Measurements from ENCODE around the gene LRRC23. TPM values are rescaled to one million over a fixed set of nuclear protein-coding genes. Genes with fewer than 3 reads are reported as not detected.

The LRRC23 gene
- total and polyA plus RNA-seq, 2 of the 4 experiments (the other 2 are of a cell fraction): 11.1 to 11.4 TPM

GRCh38 chr12:6871052-6871957 lies 33.3 kb upstream of the LRRC23 start:
- Histone ChIP-seq H3K27ac (ENCODE audit: insufficient read depth, low read length) (no peak overlapping the region), H3K23ac (ENCODE audit: low read depth, low read length) (peak overlapping the region; percentile 33), H3K4me2 (ENCODE audit: low read depth, low read length) (peak overlapping the region; percentile 88), H2BK15ac (ENCODE audit: low read depth, low read length) (no peak overlapping the region), H2AFZ (replicated peaks; ENCODE audit: low read length, poor library complexity) (peak overlapping the region; percentile 1), H3K56ac (ENCODE audit: extremely low read depth, insufficient read depth, low read length) (no peak overlapping the region), H2BK120ac (ENCODE audit: low read depth, low read length) (no peak overlapping the region), H4K91ac (ENCODE audit: insufficient read depth, low read depth, low read length) (no peak overlapping the region), H4K20me1 (ENCODE audit: insufficient read depth, low read length) (peaks cover 51% of the 10 kb centered on the region), H3K79me1 (ENCODE audit: low read depth in 1 of 2, low read length in 2 of 2) (peaks cover 32 to 69% of the 10 kb centered on the region in 2 experiments), H3K9me1 (ENCODE audit: insufficient read depth, low read length) (0 out of 2 replicates have a peak, but pooled peaks cover 3% of the 10 kb centered on the region), H3K14ac (replicated peaks; ENCODE audit: low read depth, low read length) (peak overlapping the region; percentile 38; the same call in 1 of the 2 replicates), H3K4ac (ENCODE audit: low read depth, low read length) (peak overlapping the region; percentile 11; the same call in 1 of the 2 replicates), H3K4me3 (ENCODE audit: insufficient read depth, low read depth, low read length) (no peak overlapping the region), H3K9me3 (ENCODE audit: control insufficient read depth, insufficient read depth, low read length) (no peaks in the 10 kb centered on the region), H2BK5ac (ENCODE audit: low read depth, low read length, poor library complexity, severe bottlenecking) (no peak overlapping the region), H2BK20ac (ENCODE audit: low read depth, low read length) (no peak overlapping the region), H3K4me1 (ENCODE audit: control insufficient read depth, insufficient read depth, low read length) (peaks cover 19% of the 10 kb centered on the region), H4K8ac (ENCODE audit: low read depth in 2 of 2, low read length in 2 of 2) (0 out of 4 replicates have a peak overlapping the region, but pooled peaks have one; percentile 0 to 30), H3K18ac (ENCODE audit: low read depth, low read length) (no peak overlapping the region), H4K5ac (ENCODE audit: low read depth, low read length) (no peak overlapping the region), H3K9ac (ENCODE audit: low read depth, low read length) (peak overlapping the region; percentile 19; the same call in 1 of the 2 replicates), H2AK5ac (ENCODE audit: low read depth, low read length) (peak overlapping the region; percentile 3; the same call in 1 of the 2 replicates), H3K36me3 (ENCODE audit: control insufficient read depth, insufficient read depth, low read length) (peaks cover 34% of the 10 kb centered on the region), H3K27me3 (ENCODE audit: control insufficient read depth, insufficient read depth, low read length) (no peaks in the 10 kb centered on the region), H2AK9ac (replicated peaks; ENCODE audit: low read depth, low read length, poor library complexity) (peak overlapping the region; percentile 81)
- no TSS peak for BruUV-seq (replicated peaks)
- ChIA-PET CTCF (interaction anchor here (1.4 to 3.0 kb wide), 3 partner anchors 10 to 20 kb away, joined by 5 to 17 read pairs (median 8); no protein-coding TSS in a partner anchor), POLR2A (ENCODE audit: unreplicated experiment) (interaction anchor here (1.9 kb wide), 1 partner anchor 20 kb away, joined by 12 read pairs; no protein-coding TSS in a partner anchor)
- dilution Hi-C loops (cut with HindIII; ENCODE audit: low sequenced_read_pairs, unreplicated experiment) (no loop called here), in situ Hi-C loops (cut with MboI; ENCODE audit: low sequenced_read_pairs) (no loop called here), intact Hi-C loops (cut with micrococcal nuclease) (loop anchor here (5.0 kb wide), 1 partner anchor 241 kb away; no protein-coding TSS in a partner anchor)
- DNase-seq (no peak), ATAC-seq (ENCODE audit: low read depth) (no peak)
- WGBS, 2 experiments (ENCODE audit: extremely low coverage in 2 of 2, insufficient read length in 1 of 2): 100% methylated on average over 1 of the region's 12 CpGs; no CpG with 5 or more reads in 1 of the 2 experiments
- TF ChIP-seq CHD1 (IDR thresholded peaks at IDR 0.05; ENCODE audit: low read depth, low read length) (no peak), RCOR1 (IDR thresholded peaks at IDR 0.05; ENCODE audit: insufficient replicate concordance, low read length) (no peak), NFE2L2 (IDR thresholded peaks at IDR 0.05; ENCODE audit: low read depth, low read length) (no peak), USF2 (IDR thresholded peaks at IDR 0.05; ENCODE audit: low read depth, low read length) (no peak), RAD21 (IDR thresholded peaks at IDR 0.05; ENCODE audit: low read length) (no peak), FOS (IDR thresholded peaks at IDR 0.05; ENCODE audit: low read depth, low read length) (no peak), SMC3 (IDR thresholded peaks at IDR 0.05; ENCODE audit: low read depth, low read length) (no peak), MAZ (IDR thresholded peaks at IDR 0.05; ENCODE audit: borderline replicate concordance, low read depth, low read length) (peak; percentile 33; the same call in 1 of the 2 replicates), BHLHE40 (IDR thresholded peaks at IDR 0.05; ENCODE audit: low read depth, low read length) (no peak), CEBPB (IDR thresholded peaks at IDR 0.05; ENCODE audit: low read depth, low read length) (no peak), RFX5 (IDR thresholded peaks at IDR 0.05; ENCODE audit: low read depth, low read length) (no peak), POLR2A (IDR thresholded peaks at IDR 0.05; ENCODE audit: low read depth, low read length) (0 out of 2 replicates have a peak, but pooled peaks have one; percentile 0), ELK1 (IDR thresholded peaks at IDR 0.05; ENCODE audit: borderline replicate concordance, low read depth, low read length) (no peak), MXI1 (IDR thresholded peaks at IDR 0.05; ENCODE audit: borderline replicate concordance, low read depth, low read length) (no peak)
